Muscle layer of duodenum (tissue), 2 donors: Measurements from ENCODE around the gene CALM1.

ENCODE experiments used
- H3K27ac ChIP-seq: one replicate; pipeline ENCODE4 v1.7.0; 2013; ENCODE audit warnings: mild to moderate bottlenecking, low read length
- H3K27me3 ChIP-seq: one replicate; pipeline ENCODE4 v1.7.0; 2013; ENCODE audit warnings: low read depth, mild to moderate bottlenecking, control low read depth, low read length
- H3K36me3 ChIP-seq, 2 donors: one replicate each; pipeline ENCODE4 v1.7.0; 2013; ENCODE audit warnings: low read length in 2 of 2, control low read depth in 1 of 2, mild to moderate bottlenecking in 1 of 2; ENCODE audit not compliant: insufficient read depth in 2 of 2, control insufficient read depth in 1 of 2
- H3K4me1 ChIP-seq, 2 donors: one replicate each; pipeline ENCODE4 v1.7.0; 2013; ENCODE audit warnings: low read length in 2 of 2, mild to moderate bottlenecking in 2 of 2, control low read depth in 1 of 2, moderate library complexity in 1 of 2; ENCODE audit not compliant: insufficient read depth in 2 of 2, control insufficient read depth in 1 of 2
- H3K4me3 ChIP-seq, 2 donors: one replicate each; pipeline ENCODE4 v1.7.0; 2013; ENCODE audit warnings: low read length in 2 of 2, low read depth in 1 of 2, mild to moderate bottlenecking in 1 of 2
- H3K9me3 ChIP-seq, 2 donors: one replicate each; pipeline ENCODE4 v1.7.0; 2013; ENCODE audit warnings: low read length in 2 of 2, control low read depth in 1 of 2, mild to moderate bottlenecking in 1 of 2; ENCODE audit not compliant: control insufficient read depth in 1 of 2
- donor health status: healthy.

CALM1 gene

GRCh38 chr14:90456551-90456950, 59.7 kb downstream of the CALM1 start:
- Histone ChIP-seq H3K36me3 (no peaks in the 10 kb centered on the region), H3K4me3 (no peak overlapping the region), H3K9me3 (no peaks in the 10 kb centered on the region), H3K27ac (no peak overlapping the region), H3K4me1 (peaks cover 0 to 12% of the 10 kb centered on the region in 2 donors), H3K27me3 (no peaks in the 10 kb centered on the region)

- Histone ChIP-seq H3K27me3 (no peaks in the 10 kb centered on the region), H3K4me3 (no peak overlapping the region), H3K4me1 (peaks cover 0 to 12% of the 10 kb centered on the region in 2 donors), H3K9me3 (no peaks in the 10 kb centered on the region), H3K27ac (no peak overlapping the region), H3K36me3 (no peaks in the 10 kb centered on the region)
Measured at GRCh38 chr14:90457186-90457585, 60.4 kb downstream of the CALM1 start.
